HG02981 (cell line): ENCODE measurements around the gene TCEANC2.
"Not testable (repeated sequence)": the region's sequence is repeated elsewhere in the genome, so short reads cannot be mapped to it uniquely, and the experiment has no call there.

Source experiments
- ATAC-seq: cut with Tn5 transposase; IDR thresholded peaks from one replicate; pipeline ENCODE4 v1.9.1; 2021; ENCODE audit warnings: mild to moderate bottlenecking, moderate library complexity; ENCODE audit not compliant: unreplicated experiment

Gene TCEANC2

DNA sequence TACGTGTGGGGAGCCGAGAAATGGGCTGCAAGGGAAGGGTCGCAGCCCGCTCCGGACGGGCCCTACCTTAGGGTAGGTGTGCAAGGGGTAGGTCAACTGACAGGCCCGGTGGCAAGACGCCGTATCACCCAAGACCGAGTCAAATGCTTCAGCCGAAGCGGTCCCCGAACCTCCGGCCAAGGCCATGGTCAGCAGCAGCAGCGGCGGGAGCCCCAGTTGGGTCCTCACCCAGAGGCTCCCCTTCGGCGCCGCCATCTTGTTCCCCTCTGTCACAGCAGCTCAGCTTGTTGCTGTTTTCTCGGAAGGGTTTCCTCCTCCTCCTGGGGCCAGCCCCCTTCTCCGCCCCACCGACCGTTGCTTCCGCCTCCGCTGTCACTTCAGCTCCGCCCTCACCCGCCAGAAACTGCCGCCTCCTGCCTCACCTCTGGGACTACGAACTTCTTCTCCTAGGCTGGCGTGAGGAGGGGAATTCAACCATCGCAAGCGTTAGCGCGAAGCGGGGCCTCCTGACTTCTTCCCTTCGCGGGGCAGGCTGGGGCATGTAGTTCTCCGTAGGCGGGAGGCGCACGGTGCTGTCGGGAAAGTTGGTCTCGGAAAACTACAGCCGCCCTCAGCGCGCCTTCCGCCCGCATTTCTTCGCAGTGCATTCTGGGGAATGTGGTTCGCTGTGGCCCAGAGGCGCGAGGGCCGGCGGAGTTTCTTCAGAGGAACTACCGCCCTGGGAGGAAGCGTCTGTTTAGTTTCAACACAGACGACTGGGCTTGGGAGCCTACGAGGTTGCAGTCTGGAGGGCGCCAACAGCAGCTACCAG, at the start of gene TCEANC2, which contains the start of gene TMEM59:
Gene TCEANC2, plus strand, starts transcription at position 675 of the 811 bp plus-strand sequence. CDS start 815 bp downstream, outside the sequence.
Gene TMEM59, minus strand, starts transcription at position 271 of the 811 bp plus-strand sequence. Its CDS starts 16 bp downstream, at position 255.
- peak; percentile 93 for ATAC-seq

DNA sequence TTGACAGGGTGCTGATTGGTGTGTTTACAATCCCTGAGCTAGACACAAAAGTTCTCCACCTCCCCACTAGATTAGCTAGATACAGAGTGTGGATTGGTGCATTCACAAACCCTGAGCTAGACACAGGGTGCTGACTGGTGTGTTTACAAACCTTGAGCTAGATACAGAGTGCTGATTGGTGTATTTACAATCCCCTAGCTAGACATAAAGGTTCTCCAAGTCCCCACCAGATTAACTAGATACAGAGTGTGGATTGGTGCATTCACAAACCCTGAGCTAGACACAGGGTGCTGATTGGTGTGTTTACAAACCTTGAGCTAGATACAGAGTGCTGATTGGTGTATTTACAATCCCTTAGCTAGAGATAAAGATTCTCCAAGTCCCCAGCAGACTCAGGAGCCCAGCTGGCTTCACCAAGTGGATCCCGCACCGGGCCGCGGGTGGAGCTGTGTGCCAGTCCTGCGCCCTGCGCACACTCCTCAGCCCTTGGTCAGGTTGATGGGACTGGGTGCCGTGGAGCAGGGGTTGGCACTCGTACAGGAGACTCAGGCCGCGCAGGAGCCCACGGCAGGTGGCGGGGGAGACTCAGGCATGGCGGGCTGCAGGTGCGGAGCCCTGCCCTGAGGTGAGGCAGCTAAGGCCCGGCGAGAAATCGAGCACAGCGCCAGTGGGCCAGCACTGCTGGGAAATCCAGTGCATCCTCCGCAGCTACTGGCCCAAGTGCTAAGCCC, 49.5 kb upstream of the TCEANC2 start:
- not testable (repeated sequence) for ATAC-seq

DNA sequence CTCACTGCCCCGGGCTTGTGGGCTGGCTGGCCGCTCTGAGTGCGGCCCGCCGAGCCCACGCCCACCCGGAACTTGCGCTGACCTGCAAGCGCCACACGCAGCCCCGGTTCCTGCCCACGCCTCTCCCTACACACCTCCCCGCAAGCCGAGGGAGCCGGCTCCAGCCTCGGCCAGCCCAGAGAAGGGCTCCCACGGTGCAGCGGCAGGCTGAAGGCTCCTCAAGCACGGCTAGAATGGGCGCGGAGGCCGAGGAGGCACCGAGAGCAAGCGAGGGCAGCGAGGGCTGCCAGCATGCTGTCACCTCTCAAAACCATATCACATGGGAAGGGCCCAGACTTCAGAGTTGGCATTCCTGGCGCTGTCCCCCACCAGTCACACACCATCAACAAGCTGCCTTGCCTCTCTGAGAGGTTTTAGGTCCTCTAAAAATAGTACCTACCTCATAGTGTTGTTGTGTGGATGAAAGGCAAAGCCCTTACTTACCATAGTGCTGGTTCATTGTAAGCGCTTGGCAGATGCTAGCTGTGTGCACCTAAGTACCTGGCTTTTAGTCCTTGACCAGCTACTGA, 48.8 kb upstream of the TCEANC2 start:
- no peak for ATAC-seq

DNA sequence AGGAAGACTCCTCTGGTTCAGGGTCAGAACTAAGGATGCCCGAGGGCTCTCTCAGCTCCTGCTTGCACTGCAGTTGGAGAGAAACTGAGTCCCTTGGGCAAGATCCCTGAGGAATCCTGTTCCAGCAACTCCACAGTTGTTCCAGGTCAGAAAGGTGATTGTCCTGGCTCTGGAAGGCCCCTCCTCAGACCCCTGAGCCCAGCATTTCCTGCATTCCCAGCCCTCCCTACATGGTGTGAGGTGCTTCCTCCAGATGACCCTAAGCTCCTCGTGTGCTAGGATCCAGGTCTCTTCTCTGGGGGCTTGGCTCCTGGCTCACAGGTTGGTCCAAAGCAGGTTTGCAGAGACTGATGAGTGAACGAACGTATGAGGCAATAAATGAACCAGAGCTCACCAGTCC, 46.9 kb upstream of the TCEANC2 start:
- ATAC-seq: no peak

DNA sequence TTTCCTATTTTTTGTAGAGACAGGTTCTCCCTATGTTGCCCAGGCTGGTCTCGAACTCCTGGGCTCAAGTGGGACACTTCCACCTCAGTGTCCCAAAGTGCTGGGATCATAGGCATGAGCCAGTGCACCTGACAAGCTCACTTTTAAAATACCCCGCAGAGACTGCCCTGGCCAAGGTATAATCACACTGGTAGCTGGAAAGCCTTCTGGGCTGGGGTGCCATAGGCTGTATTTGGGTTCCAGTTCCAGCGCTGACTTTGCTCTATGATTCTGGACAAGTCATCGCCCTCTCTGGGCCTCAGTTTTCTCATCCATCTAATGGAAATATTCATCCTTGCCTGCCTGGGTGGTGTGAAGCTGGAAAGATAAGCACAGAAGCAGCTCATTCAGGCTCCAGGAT, 45.8 kb upstream of the TCEANC2 start:
- no peak for ATAC-seq

DNA sequence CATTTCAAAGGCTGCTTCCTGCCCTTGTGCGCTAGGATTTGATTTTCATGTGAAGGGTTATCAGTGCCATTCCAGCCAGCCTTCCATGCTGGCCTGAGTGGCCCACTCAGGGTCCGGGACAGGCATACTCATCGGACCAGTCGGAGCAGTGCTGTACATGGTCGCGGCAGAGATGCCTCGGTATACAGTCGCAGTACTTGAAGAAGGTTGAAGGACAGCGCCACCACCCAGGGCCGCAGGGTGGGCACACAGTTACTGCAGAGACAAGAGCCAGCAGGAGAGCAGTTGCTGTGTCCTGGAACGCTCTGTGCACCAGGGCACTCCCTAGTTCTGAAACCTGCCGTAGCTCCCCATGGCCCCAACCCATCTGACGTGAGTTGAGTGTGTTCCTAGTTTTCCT, 44.5 kb upstream of the TCEANC2 start:
- ATAC-seq: no peak

DNA sequence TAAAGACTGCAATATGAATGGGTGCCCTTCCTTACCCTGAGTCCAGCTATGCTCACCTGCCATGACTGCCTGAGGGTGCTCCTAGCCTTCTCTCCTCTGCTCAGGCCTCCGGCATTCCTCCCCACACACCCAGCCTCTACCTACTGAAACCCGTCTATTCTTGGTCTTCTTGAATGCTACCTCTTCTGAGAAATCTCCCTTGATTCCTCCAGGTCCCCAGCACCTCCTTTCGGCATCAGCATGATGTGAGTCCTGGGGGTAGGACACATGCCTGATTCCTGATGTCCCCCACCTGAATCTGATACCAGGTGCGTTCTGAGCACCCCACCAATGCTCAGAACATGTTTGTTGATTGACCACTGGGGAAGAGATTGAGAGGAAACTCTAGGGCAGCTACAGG, 44.0 kb upstream of the TCEANC2 start:
- no peak for ATAC-seq

DNA sequence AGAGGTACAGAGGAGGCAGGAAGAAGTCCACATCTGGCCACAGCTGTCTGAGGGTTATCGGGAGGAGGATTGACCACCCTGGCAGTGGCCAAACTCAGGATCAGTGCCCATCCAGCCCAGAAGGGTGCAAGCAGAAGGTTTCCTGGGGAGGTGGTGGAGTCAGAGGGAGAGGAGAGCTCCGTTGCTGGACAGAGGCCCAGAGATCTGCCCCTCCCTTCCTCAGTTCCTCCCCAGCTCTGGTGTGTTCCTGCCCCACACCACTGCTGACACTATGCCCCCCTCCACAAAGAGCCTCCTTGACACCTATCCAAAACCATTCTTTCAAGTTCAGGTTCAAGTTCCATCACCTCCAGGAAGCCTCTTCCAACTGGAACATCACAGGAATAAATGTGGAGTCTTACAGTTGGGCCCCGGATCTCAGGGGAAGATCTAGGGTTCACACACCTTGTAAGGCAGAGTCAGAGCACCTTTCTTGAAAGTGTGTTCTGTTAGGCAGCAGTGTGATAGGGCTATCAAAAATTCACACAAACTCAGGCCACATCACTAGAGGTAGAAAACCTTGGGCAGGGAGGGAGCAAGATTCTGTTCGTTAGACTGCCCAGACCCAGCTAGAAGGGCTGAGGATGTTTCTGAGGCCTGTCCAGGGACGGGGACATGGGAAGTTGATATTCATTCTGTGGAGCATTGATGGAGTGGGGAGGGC, 42.8 kb upstream of the TCEANC2 start:
- ATAC-seq: no peak

DNA sequence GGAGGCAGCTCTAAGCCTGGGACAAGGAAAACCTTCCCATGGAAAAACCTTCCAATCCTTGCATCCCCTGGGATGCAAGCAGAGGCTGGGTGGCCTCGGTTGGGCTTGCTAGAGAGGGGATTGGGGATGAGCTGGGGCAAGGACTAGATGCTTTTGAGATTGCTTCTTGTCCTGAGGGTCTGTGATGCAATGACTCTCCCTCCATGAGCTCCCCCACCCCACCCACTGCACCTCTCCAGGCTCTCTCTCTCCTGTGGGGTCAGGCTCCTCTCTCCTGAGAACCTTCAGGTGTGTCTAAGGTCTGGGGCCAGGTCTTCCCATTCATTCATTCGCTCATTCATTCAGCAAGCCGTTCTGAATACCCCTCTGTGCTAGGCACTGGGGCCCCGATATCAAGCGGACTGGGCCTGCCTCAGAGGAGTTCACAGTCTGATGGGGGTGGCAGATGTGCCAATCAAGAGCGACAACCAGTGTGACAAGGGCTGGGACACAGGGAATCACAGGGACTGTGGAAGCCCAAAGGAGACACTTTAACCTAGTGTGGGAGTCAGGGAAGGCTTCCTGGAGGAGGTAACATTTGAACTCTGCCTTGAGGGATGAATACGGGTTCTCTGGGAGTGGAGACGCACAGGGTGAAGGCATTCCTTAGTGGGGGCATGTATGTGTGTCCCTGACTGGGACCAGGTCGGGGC, 41.9 kb upstream of the TCEANC2 start:
- no peak for ATAC-seq

DNA sequence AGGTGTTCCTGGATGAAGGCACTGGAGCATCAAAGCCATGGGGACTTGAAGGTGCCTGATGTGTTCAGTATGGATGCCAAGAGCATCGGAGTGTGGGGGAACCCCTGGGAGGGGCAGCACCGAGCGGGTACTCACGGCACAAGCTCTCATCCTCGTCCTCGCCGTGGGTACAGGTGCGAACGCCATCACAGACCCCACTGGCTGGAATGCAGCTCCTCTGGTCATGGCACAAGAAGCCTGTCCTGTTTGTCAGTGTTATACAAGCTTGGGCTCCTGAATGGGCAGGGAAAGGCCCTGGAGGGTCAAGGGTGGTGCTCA, 41.4 kb upstream of the TCEANC2 start:
- ATAC-seq: no peak

DNA sequence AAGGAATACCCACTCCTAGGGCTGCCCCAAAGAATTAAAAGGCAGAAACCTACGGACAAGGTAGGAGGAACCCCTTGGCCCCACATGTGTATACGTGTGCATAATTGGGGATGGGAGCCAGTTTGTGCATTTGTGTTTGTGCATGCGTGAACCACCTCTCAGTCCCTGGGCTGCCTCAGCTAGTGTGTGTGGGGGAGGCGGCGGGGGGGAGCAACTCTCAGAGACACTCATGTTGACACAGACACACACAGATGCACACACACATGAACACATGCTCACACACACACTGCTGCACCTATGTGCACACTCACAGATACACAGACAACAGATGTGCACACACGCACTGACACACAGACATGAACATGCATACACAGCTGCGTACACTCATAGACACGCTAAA, 40.5 kb upstream of the TCEANC2 start:
- ATAC-seq: no peak

DNA sequence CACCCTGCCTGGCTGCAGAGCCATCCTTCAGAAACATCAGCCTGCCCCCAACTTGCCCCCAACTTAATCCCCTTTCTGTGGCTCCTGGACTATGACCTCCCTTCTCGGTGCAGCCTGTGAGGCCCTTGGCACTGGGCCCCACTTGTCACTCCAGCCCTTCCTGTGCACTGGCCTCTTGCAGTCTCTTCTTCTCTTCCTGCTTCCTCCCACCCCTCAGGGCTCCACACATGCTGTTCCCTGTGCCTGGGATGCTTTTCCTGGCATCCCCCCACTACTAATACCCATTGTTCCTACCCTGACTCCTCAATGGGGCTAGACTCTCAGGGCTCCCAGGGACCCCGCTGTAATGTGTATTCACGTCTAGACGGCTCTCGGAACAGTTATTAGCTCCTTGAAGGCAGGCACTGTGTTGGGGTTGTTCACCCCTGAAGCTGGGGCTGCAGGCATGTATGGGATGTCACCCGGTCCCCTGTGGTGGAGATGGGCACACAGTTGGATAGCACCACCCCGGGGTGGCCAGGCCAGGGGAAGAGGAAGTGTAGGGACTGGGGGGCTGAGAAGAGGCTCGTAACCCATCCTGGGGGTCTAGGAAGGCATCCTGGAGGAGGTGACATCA, 39.9 kb upstream of the TCEANC2 start:
- no peak for ATAC-seq

DNA sequence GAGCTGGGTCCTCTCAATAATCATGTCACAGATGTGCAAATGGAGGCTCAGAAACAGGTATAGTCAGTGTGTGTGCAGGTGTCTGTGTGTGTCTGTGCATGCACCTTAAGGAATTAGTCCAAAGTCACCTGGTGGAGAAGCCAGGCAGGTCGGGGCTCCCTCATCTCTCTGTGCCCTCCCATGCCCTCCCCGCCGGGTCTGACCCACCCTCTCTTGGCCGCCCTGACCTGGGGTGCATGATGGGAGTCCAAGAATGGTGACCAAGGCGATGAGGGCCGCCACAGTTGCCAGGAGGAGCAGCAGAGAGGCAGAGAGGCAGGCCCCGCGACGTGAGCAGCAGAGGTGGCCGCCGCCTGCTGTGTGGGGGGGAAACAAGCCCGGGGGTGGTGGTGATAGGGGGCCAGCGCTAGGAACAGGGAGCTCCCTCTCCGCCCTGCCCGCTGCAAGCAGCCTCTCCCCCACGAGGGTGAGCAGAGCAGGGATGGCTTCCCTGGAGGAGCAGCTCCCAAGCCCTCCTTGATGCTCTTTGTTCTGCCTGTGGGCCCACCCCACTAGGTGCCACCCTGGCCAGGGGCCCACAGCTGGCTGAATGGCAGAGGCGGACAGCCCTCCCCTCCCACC, 39.3 kb upstream of the TCEANC2 start:
- ATAC-seq: no peak

DNA sequence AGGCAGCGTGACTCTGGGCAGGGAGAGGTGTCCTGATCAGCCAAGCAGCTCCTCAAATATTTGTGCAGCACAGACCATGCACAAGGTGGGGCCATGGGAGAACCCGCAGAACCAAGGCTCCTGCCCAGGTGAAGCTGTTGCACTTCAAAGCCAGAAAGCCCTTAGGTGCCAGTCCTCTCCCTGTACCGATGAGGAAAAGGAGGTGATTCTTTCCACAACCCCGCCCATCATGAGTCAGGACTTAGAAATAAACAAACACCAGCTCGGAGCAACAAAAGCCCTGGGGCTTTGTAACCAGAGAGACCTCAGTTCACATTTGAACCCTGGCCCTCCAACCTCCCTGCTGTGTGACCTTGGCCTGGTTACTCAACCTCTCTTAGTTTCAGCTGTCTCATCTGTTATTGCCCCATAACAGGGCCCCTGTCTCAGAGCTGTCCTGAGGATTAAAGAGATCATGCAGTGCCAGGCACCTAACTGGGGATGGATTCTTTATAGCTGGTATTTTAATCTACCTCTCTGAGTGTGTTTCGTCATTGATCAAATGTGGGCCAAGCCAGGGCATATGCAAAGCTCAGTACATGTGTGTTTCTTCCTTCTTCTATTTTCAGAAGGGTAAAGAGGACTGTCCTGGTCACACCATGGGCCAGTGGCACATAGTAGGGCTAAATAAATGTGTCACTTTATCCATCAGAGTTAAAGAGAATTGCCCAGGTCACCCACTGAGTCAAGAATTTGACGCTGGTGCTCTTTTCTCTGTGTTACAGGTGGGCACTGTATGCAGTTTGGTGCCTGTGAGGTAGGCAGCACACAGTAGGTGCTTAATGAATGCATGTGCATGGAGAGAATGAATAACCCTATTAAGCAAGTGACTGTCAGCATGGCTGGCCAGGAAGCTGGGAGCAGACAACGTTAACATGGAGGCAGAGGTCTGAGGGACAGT, 36.8 kb upstream of the TCEANC2 start:
- no peak for ATAC-seq

DNA sequence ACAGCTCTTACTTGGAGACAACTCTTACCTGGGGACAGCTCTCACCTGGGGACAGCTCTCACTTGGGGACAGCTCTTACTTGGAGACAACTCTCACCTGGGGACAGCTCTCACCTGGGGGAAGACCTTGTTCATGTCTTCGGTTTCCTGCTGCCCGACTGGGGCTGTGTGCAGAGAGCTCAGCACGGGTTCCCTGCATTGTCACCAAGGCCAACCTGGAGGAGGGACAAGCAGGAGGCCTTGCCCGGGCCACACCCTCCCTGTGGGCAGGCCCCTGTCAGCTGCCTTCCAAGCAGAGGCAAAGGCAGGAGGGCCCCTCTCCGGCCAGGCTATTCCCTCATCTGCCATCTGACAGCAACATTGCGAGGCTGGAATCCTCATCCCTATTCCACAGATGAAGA, 35.4 kb upstream of the TCEANC2 start, which contains the start of gene LDLRAD1:
Gene LDLRAD1, minus strand, starts transcription at position 208 of the 400 bp plus-strand sequence. Its CDS starts 74 bp downstream, at position 134.
- ATAC-seq: no peak

DNA sequence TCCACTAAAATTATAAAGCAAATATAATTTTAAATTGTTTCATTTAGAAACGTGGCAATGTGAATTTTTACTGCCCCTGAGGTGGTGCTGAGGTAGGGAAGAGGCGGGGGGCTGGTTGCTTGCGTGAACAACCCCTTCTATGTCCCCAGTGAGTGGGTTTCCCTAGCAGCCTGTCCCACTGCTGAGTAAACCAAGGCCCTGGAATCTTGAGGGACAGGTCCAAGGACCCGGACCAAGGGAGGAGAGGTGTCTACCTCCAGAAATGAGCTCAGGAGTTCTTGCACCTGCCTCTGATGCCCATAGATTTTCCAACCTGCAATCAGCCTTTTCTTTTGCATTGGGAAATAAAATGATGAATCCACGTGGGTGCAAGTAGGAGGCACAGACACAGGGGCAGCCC, 34.8 kb upstream of the TCEANC2 start:
- ATAC-seq: no peak

DNA sequence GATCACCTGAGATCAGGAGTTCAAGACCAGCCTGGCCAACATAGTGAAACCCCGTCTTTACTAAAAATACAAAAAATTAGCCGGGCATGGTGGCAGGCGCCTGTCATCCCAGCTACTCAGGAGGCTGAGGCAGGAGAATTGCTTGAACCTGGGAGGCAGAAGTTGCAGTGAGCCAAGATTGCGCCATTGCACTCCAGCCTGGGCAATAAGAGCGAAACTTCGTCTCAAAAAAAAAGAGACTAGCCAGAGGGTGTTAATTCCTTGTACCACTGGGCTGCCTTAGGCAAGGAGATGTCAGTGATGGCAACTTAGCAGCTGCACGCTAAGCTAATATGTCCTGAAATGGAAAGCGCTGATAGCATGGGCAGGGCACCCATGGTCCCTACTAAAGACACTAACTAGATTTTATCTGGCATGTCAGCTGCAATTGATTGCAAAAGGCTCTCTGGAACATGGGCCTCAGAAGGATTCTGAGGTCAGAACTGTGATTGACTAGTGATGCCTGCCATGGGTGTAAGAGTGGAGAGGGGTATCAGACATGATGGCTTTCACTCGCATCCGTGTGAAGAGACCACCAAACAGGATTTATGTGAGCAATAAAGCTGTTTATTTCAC, 33.7 kb upstream of the TCEANC2 start:
- not testable (repeated sequence) for ATAC-seq

DNA sequence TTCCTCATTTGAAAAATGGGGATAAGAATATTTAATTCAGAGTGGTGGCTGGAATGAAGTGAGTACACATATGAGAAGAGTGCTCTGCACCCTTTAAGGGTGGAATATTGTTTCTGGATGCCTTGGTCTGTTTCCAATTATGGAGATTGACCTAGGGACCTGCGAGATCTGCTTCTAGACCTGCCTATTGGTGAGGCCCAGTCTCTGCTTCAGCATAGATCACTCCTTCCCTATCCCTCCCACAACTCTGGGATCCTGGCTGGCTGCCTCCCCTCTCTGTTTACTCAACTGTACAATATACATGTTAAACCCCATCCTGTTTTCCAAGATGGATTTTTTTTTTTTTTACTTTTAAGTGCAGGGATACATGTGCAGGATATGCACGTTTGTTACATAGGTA, 29.1 kb upstream of the TCEANC2 start:
- ATAC-seq: no peak
